GM21528 (cell line): Measurements from ENCODE around the gene RNF215.

Source experiments
- ATAC-seq: cut with Tn5 transposase; IDR thresholded peaks from one replicate; pipeline ENCODE4 v1.9.1; 2021; ENCODE audit warnings: mild to moderate bottlenecking, moderate library complexity; ENCODE audit not compliant: unreplicated experiment, low FRiP score

RNF215 gene

DNA sequence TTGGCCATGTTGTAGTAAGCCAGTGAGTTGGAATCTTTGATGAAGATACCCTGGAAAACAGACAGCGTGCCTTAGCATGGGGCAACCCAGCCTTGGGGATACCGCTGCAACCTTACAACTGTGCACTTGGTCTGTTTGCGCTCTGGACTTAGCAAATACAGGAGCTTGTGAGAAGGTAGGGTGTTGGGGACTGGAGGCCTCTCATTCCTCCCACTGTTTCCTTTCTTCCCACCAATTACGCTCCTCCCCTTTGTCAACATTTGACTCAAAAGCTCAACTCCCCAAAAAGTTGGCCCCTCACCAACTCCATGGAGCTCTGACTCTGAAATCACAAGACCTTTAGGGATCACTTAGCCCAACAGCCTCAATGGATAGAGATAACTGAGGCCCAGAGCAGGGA is 52.6 kb downstream of the RNF215 start:
- ATAC-seq: no peak

DNA sequence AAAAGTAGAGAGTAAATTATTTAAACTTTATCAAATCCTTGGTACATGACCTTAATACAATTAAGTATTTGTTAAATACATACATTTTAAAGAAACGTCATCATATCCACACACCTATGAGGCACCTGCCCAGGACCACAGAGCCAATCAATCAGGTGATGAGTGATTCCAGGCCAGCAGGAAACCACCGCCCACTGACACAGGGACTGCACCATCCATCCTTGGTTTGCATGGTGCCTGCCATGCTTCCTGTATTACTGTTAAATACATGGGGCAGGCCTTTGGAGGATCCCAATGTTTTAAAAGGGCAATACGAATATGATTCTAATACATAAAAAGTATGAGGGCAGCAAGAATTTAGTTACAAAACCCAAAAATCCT is 53.5 kb downstream of the RNF215 start:
- ATAC-seq: no peak

DNA sequence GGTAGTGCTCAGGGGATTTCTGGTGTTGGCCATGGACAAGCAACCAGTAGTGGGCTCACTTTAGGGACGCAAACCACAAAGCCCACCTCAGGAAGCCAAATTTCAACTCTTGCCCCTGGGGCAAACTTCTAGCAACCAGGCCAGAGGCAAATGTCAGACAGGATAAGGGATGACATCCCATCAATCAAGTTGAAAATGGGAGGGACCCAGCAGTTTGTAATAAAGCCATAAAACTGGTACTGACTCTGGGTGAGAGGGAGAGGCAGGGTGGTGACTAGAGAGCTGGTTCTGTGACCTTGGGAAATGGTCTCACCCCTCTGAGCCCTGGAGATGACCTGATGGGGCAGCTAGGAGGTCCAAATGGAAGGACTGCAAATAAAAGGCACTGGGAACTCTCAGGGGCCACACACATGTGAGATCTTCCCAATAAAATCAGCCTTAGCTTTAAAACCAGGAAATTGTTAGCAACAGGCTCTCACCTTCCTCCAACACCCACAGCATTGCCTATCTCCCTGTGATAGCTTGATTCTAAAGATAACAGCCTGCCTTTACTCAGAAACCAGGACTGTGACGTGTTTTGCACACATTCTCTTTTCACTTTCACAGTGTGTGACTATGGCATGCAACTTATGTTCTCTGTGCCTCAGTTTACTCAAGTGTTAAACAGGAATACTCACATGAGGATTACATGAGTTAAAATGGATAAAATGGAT is 54.1 kb downstream of the RNF215 start:
- no peak for ATAC-seq

DNA sequence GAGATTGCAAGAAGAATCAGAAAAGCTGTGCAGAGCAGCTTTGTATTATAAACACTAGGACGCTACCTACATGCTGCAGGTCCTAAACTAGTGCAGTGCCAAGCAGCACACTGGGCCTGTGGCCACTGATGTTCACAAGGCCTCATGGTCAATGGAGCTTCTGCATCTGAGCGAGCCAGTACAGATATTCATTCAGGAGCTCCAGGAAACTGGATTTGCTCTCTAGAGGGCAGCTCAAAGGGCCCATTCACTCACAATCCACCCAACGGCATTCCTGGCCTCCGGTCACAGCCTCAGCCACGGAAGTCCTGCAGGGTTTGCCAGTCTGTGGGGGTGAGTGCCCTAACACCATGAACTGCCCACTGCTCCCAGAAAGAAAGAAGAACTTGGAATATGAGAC is 54.7 kb downstream of the RNF215 start:
- ATAC-seq: no peak
